IPS-20b (cell line): ENCODE results near the gene FBXL16.
"Not testable (repeated sequence)": the region's sequence is repeated elsewhere in the genome, so short reads cannot be mapped to it uniquely, and the experiment has no call there.

Experiments used
- H3K27ac ChIP-seq: one replicate; pipeline ENCODE4 v1.5.1; 2013; ENCODE audit warnings: low read length
- H3K27me3 ChIP-seq: 2 replicates; pipeline ENCODE4 v1.6.1; 2013; ENCODE audit warnings: mild to moderate bottlenecking, low read length, inconsistent platforms; ENCODE audit not compliant: insufficient read depth
- H3K36me3 ChIP-seq: 2 replicates; pipeline ENCODE4 v1.6.1; 2013; ENCODE audit warnings: low read depth, mild to moderate bottlenecking, inconsistent platforms, low read length, moderate library complexity; ENCODE audit not compliant: insufficient read depth
- H3K4me1 ChIP-seq: 2 replicates; pipeline ENCODE4 v1.6.1; 2013; ENCODE audit warnings: mild to moderate bottlenecking, control low read depth, inconsistent platforms, low read length, moderate library complexity; ENCODE audit not compliant: insufficient read depth
- H3K4me3 ChIP-seq: 2 replicates; pipeline ENCODE4 v1.5.1; 2013; ENCODE audit warnings: mild to moderate bottlenecking, low read length, inconsistent platforms
- H3K9ac ChIP-seq: 2 replicates; pipeline ENCODE4 v1.6.1; 2013; ENCODE audit warnings: low read depth, mild to moderate bottlenecking, inconsistent platforms, low read length, moderate library complexity
- H3K9me3 ChIP-seq: 2 replicates; pipeline ENCODE4 v1.6.1; 2013; ENCODE audit warnings: mild to moderate bottlenecking, low read depth, low read length, inconsistent platforms; ENCODE audit not compliant: insufficient read depth

FBXL16 gene

GRCh38 chr16:700684-701584 lies 4.7 kb downstream of the FBXL16 start:
- no peak overlapping the region for H3K9ac ChIP-seq
- no peaks in the 10 kb centered on the region for H3K9me3 ChIP-seq
- H3K36me3 ChIP-seq: no peaks in the 10 kb centered on the region
- no peak overlapping the region for H3K27ac ChIP-seq
- H3K4me1 ChIP-seq: no peaks in the 10 kb centered on the region
- no peak overlapping the region; the same call in 1 of the 2 replicates for H3K4me3 ChIP-seq
- peaks cover 91% of the 10 kb centered on the region for H3K27me3 ChIP-seq

DNA sequence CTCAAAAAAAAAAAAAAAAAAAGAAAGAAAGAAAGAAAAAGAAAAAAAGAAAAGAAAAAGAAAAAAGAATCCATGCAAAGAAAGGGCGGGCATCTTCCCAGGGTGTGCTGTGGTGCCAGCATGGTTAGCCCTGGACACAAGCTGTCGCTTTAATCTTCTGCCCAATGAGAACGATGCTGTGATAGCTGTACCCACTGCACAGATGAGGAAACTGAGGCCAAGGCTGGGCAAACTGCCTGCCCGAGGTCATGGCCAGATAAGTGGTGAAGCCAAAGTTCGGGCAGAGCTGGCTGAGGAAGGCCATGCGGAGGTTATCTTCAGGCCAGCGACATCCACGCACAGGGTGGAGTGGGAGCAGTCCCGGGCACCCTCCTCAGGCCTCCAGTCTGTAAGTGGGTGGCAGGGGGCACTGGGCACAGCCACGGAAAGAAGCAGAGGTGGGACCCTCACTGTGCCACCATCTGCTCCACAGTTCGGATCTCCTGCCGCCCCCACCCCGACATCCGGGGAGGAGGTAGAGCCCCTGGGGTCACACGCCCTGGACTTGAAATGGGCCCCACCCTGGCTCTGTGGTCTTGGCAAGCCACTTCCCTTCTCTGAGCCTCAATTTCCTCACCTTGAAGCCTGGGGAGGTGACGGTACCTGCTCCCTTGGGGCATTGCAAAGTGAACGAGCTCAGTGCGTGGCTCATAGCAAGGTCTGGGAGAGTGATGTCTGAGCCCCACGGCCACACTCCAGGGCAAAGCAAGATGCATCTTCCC lies 6.5 kb downstream of the FBXL16 start:
- Histone ChIP-seq H3K27me3 (peaks cover 97% of the 10 kb centered on the region), H3K4me3 (no peak overlapping the region)

GRCh38 chr16:695355-696089 lies 10.1 kb downstream of the FBXL16 start:
- Histone ChIP-seq H3K9me3 (no peaks in the 10 kb centered on the region), H3K9ac (no peak overlapping the region), H3K27me3 (peaks cover 97% of the 10 kb centered on the region), H3K36me3 (no peaks in the 10 kb centered on the region), H3K27ac (no peak overlapping the region), H3K4me1 (no peaks in the 10 kb centered on the region), H3K4me3 (peak overlapping the region; percentile 79)

More for the DNA sequence above, 6.5 kb downstream of the FBXL16 start:
- no peak overlapping the region for H3K9ac ChIP-seq
- no peaks in the 10 kb centered on the region for H3K9me3 ChIP-seq
- no peak overlapping the region for H3K27ac ChIP-seq
- no peaks in the 10 kb centered on the region for H3K4me1 ChIP-seq
- H3K36me3 ChIP-seq: no peaks in the 10 kb centered on the region

DNA sequence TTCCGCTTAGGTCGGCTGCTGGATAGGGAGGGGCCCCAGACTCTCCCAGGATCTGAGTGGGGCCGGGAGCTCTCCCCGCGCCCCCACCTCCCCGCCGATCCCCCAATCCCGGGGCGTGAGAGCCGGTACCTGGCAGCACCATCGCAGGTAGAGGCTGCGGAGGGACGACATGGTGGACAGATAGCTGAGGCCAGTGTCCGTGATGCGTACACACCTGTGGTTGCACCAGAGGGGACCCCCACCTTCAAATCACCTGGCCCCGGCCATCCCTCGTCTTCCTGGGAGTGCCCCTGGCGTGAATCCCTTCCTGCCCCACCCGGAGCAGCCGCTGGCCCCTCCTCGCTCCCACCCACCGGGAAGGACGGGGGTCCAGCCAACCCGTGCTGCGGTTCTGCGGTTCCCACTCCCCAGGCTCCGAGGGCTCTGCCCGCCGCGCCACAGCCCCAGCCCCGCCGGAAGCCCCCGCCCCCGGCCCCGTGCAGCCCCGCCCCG lies 10.7 kb downstream of the FBXL16 start:
- Histone ChIP-seq H3K4me3 (peak overlapping the region; percentile 65; the same call in 1 of the 2 replicates), H3K9ac (no peak overlapping the region)

GRCh38 chr16:694187-694862 lies 11.3 kb downstream of the FBXL16 start:
- no peaks in the 10 kb centered on the region for H3K36me3 ChIP-seq
- H3K9me3 ChIP-seq: no peaks in the 10 kb centered on the region
- no peak overlapping the region for H3K27ac ChIP-seq
- peaks cover 86% of the 10 kb centered on the region for H3K27me3 ChIP-seq
- peak overlapping the region; percentile 65; the same call in 1 of the 2 replicates for H3K4me3 ChIP-seq
- no peaks in the 10 kb centered on the region for H3K4me1 ChIP-seq
- H3K9ac ChIP-seq: no peak overlapping the region

More for the DNA sequence above, 10.7 kb downstream of the FBXL16 start:
- H3K27me3 ChIP-seq: peaks cover 91% of the 10 kb centered on the region
- no peaks in the 10 kb centered on the region for H3K9me3 ChIP-seq
- H3K27ac ChIP-seq: no peak overlapping the region
- H3K4me1 ChIP-seq: no peaks in the 10 kb centered on the region
- H3K36me3 ChIP-seq: no peaks in the 10 kb centered on the region

GRCh38 chr16:693766-694165 lies 11.8 kb downstream of the FBXL16 start:
- H3K9ac ChIP-seq: no peak overlapping the region
- peaks cover 80% of the 10 kb centered on the region for H3K27me3 ChIP-seq

GRCh38 chr16:693364-693763 lies 12.2 kb downstream of the FBXL16 start:
- H3K9ac ChIP-seq: no peak overlapping the region
- H3K4me3 ChIP-seq: peak overlapping the region; percentile 65; the same call in 1 of the 2 replicates
- no peaks in the 10 kb centered on the region for H3K4me1 ChIP-seq
- no peaks in the 10 kb centered on the region for H3K9me3 ChIP-seq
- no peaks in the 10 kb centered on the region for H3K36me3 ChIP-seq
- H3K27ac ChIP-seq: no peak overlapping the region
- peaks cover 76% of the 10 kb centered on the region for H3K27me3 ChIP-seq

More at GRCh38 chr16:693766-694165, 11.8 kb downstream of the FBXL16 start:
- no peaks in the 10 kb centered on the region for H3K4me1 ChIP-seq
- H3K36me3 ChIP-seq: no peaks in the 10 kb centered on the region
- no peak overlapping the region for H3K27ac ChIP-seq
- H3K4me3 ChIP-seq: peak overlapping the region; percentile 65; the same call in 1 of the 2 replicates
- no peaks in the 10 kb centered on the region for H3K9me3 ChIP-seq

GRCh38 chr16:692356-693108 lies 13.1 kb downstream of the FBXL16 start:
- H3K9me3 ChIP-seq: no peaks in the 10 kb centered on the region
- H3K4me1 ChIP-seq: no peaks in the 10 kb centered on the region
- H3K36me3 ChIP-seq: no peaks in the 10 kb centered on the region
- H3K4me3 ChIP-seq: no peak overlapping the region
- H3K27ac ChIP-seq: no peak overlapping the region
- no peak overlapping the region for H3K9ac ChIP-seq
- H3K27me3 ChIP-seq: peaks cover 68% of the 10 kb centered on the region

GRCh38 chr16:691242-691641 lies 14.4 kb downstream of the FBXL16 start:
- not testable (repeated sequence) for H3K9me3 ChIP-seq, H3K36me3 ChIP-seq, H3K4me3 ChIP-seq, H3K9ac ChIP-seq, H3K4me1 ChIP-seq, H3K27ac ChIP-seq
- peaks cover 57% of the 10 kb centered on the region for H3K27me3 ChIP-seq

DNA sequence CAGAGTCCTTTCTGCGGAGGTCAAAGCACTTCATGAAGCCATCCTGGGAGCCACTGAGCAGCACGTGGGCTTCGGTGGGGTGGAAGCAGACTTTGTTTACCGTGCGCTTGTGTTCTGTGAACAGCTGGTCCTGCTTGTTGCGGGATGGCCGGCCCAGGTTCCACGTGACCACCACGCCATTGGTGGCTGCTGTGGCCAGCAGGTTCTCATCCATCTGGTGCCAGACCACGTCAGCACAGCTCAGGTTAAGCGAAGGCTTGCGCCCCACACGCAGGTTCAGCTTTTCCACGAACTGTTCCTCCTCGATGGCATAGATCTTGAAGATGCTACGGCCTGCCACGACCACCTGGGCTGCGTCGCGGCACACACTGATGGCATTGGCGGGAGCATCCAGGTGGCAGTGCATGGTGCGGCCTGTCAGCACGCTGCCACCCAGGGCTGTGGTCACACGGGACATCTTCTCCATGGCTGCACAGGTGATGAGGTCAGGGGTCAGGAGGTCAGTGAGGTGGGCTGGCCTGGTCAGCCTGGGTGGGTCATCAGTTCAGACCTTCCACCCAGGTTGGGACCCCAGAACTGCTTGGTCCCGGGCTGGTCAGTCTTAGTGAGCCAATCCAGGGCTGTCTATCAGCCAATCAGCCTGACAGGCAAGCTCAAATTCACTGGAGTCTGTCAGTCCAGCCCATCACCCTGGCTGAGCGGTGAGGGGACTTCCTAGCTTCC lies 16.3 kb downstream of the FBXL16 start:
- H3K9ac ChIP-seq: peak overlapping the region; percentile 90
- H3K27ac ChIP-seq: no peak overlapping the region

More for the DNA sequence above, 16.3 kb downstream of the FBXL16 start:
- Histone ChIP-seq H3K27me3 (peaks cover 39% of the 10 kb centered on the region), H3K9me3 (no peaks in the 10 kb centered on the region), H3K4me3 (peak overlapping the region; percentile 93), H3K36me3 (no peaks in the 10 kb centered on the region), H3K4me1 (no peaks in the 10 kb centered on the region)
